GM12875 (cell line): ENCODE measurements around the gene UNC45A.

Source experiments
- H3K4me3 ChIP-seq: one replicate; pipeline ENCODE4 v1.5.1; 2011; ENCODE audit warnings: low read depth, low read length, control low read depth
- TF ChIP-seq, protein P1 (sequence below): IDR thresholded peaks from 2 replicates; pipeline ENCODE4 v1.5.1; 2011; ENCODE audit warnings: low read depth, mild to moderate bottlenecking, control low read depth, inconsistent platforms, low read length, moderate library complexity, borderline replicate concordance; ENCODE audit not compliant: insufficient read depth

Gene UNC45A

DNA sequence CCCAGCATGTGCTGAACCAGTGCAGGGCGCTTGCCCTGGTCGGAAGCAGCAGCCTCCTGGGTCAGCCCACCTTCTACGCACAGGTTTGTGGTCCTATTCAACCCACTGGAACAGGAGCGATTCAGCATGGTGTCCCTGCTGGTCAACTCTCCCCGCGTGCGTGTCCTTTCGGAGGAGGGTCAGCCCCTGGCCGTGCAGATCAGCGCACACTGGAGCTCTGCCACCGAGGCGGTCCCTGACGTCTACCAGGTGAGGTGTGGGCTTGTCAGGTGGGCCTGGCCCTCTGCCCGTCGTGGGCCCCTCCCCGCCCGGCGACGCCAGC is 23.8 kb upstream of the UNC45A start:
- H3K4me3 ChIP-seq = no peak overlapping the region

DNA sequence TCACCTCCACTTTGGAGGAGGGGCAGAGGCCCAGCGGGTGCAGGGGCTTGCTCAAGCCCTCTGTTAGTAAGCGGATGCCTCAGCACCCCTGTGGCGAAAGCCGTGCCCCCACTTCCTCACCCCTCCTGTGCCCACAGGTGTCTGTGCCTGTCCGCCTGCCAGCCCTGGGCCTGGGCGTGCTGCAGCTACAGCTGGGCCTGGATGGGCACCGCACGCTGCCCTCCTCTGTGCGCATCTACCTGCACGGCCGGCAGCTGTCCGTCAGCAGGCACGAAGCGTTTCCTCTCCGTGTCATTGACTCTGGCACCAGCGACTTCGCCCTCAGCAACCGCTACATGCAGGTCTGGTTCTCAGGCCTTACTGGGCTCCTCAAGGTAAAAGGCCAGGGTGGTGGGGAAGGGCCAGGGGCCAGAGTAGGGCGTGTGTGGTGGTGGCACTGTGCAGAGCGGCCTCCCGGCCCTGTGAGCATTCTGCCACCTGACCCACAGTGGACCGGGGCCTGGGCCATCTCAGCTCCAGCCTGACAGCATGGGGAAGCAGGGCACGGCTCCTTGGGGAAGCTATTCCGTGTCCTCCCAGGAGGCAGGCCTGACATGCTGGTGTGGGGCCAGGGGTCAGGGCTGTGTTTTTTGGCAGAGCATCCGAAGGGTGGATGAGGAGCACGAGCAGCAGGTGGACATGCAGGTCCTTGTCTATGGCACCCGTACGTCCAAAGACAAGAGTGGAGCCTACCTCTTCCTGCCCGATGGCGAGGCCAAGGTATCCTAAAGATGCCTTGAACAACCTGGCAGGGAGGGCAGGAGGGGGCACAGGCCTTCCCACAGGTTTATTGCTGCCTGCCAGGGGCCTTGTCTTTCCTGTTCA is 22.9 kb upstream of the UNC45A start:
- no peak overlapping the region for H3K4me3 ChIP-seq
- TF ChIP-seq, protein P1, sequence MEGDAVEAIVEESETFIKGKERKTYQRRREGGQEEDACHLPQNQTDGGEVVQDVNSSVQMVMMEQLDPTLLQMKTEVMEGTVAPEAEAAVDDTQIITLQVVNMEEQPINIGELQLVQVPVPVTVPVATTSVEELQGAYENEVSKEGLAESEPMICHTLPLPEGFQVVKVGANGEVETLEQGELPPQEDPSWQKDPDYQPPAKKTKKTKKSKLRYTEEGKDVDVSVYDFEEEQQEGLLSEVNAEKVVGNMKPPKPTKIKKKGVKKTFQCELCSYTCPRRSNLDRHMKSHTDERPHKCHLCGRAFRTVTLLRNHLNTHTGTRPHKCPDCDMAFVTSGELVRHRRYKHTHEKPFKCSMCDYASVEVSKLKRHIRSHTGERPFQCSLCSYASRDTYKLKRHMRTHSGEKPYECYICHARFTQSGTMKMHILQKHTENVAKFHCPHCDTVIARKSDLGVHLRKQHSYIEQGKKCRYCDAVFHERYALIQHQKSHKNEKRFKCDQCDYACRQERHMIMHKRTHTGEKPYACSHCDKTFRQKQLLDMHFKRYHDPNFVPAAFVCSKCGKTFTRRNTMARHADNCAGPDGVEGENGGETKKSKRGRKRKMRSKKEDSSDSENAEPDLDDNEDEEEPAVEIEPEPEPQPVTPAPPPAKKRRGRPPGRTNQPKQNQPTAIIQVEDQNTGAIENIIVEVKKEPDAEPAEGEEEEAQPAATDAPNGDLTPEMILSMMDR = no peak

More for the DNA sequence above, 23.8 kb upstream of the UNC45A start:
- TF ChIP-seq, protein P1 = no peak

DNA sequence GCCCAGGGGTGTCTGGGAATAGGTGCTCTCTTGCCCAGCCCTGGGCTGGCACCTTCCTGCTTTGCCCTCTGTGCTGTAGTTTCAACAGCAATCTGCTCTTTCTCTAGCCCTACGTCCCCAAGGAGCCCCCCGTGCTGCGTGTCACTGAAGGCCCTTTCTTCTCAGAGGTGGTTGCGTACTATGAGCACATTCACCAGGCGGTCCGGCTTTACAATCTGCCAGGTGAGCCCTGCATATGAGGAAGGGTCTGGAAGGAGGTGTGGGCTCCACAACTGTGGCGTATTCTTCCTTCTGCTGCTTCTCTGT is 22.4 kb upstream of the UNC45A start:
- H3K4me3 ChIP-seq = no peak overlapping the region
- TF ChIP-seq, protein P1 = no peak

DNA sequence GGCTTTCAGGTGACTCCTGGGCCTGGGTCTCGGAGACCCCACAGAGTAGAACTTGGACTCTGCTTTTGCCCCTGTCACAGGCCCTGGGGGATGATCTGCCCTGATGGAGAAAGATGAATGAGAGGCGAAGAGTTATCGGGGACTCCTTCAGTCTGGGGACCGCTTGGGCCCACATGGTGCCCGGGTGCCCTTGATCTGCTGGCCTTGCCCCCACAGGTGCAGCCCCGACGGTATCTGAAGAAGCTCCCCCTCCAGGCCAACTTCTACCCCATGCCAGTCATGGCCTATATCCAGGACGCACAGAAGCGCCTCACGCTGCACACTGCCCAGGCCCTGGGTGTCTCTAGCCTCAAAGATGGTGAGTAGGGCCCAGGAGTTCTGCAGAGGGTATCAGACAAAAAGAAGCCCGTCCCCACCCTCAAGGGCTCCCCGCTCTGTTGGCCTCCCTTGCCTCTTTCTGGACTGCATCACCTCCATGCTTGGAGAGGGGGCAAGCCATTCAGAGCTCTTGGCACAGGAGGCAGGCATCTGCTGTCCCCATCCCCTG is 21.6 kb upstream of the UNC45A start:
- H3K4me3 ChIP-seq = no peak overlapping the region
- TF ChIP-seq, protein P1 = no peak

DNA sequence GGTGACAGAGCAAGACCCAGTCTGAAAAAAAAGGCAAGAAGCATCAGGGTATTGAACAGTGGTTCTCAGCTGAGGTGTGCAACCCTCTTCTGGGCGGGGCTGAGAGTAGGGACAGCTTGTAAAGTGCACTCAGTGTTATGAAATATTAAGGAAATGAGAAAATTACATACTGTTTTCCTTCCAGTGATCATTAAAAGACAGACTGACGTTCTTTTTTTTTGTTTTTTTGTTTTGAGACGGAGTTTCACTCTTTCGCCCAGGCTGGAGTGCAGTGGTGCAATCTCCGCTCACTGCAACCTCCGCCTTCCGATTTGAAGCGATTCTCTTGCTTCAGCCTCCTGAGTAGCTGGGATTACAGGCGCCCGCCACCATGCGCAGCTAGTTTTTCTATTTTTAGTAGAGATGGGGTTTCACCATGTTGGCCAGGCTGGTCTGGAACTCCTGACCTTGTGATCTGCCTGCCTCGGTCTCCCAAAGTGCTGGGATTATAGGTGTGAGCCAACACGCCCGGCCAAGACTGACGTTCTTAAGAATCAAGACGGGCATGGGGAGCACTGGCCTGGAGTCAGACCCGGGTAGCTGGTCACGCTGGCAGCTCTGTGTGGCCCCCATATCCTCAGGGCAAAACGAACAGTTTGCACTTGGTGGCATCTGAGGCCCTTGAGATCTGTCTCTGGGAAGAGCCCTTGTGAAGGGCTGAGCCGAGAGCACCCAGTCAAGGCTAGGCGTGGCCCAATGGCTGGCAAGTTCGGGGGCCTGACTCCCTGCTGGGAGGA is 20.6 kb upstream of the UNC45A start:
- no peak overlapping the region for H3K4me3 ChIP-seq

DNA sequence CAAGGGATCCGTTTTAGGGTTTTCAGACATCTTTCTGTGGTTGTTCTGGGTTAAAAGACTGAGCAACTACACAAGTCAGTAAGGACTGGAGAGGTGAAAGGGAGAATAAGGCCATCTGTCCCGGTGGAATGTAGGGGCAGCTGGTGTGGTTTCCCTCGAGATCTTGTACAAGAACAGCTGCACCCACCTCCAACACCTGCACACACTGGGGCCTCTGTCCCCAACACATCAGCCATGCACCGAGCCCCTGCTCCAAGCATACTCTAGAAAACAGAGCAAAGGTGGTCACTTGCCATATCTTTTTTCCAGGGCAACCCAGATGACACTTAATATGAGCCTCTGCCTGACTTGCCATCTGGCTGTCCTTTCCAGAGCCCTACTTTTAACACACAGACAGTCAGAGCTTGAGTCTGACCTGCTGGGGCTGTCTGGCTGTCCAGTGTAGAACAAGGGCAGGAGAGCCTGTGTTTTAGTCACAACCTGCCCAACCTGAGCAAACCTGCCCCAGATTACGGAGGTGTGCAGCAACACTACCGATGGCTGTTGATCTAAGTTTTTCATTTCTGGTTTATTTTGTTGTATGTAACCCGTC is 19.8 kb upstream of the UNC45A start:
- TF ChIP-seq, protein P1 = no peak

More for the DNA sequence above, 20.6 kb upstream of the UNC45A start:
- TF ChIP-seq, protein P1 = no peak

More for the DNA sequence above, 19.8 kb upstream of the UNC45A start:
- no peak overlapping the region for H3K4me3 ChIP-seq
